Fibroblast of pulmonary artery (primary cell): ENCODE data around the gene TEAD1.
A peak's percentile ranks its signal among the peaks of the same experiment; 100 is the strongest.

Source experiments
- DNase-seq: peaks from one replicate; pipeline ENCODE4 v3.0.0-alpha.2; 2010; ENCODE audit warnings: low read depth
- H3K4me3 ChIP-seq: replicated peaks from 2 replicates; pipeline ENCODE4 v1.5.1; 2011; ENCODE audit warnings: low read depth, mild to moderate bottlenecking, control low read depth, low read length, moderate library complexity
- TF ChIP-seq, protein P1 (sequence below): IDR thresholded peaks from 2 replicates; pipeline ENCODE4 v1.5.1; 2011; ENCODE audit warnings: mild to moderate bottlenecking, control low read depth, low read length, inconsistent platforms; ENCODE audit errors: missing control alignments

Gene TEAD1

DNA sequence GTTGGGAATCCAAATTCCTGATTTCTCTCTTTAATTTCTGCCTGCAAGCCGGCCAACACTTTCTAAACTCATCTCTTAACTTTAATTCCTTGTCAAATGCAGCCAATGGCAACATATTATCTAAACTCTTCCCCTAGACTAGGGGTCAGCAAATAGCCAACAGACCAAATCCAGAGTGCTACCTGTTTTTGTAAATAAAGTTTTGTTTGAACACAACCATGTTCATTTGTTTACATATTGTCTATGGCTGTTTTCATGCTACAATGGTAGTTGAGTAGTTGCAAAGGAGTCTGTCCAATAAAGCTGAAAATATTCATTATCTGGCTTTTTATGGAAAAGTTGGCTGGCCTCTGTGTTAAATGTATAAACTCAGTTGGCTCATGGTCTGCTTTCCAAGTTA, 297.7 kb downstream of the TEAD1 start:
- TF ChIP-seq, protein P1, sequence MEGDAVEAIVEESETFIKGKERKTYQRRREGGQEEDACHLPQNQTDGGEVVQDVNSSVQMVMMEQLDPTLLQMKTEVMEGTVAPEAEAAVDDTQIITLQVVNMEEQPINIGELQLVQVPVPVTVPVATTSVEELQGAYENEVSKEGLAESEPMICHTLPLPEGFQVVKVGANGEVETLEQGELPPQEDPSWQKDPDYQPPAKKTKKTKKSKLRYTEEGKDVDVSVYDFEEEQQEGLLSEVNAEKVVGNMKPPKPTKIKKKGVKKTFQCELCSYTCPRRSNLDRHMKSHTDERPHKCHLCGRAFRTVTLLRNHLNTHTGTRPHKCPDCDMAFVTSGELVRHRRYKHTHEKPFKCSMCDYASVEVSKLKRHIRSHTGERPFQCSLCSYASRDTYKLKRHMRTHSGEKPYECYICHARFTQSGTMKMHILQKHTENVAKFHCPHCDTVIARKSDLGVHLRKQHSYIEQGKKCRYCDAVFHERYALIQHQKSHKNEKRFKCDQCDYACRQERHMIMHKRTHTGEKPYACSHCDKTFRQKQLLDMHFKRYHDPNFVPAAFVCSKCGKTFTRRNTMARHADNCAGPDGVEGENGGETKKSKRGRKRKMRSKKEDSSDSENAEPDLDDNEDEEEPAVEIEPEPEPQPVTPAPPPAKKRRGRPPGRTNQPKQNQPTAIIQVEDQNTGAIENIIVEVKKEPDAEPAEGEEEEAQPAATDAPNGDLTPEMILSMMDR: no peak
- no peak for DNase-seq
- H3K4me3 ChIP-seq: no peak overlapping the region

- TF ChIP-seq, protein P1: no peak
- peak; percentile 17 for DNase-seq
- no peak overlapping the region for H3K4me3 ChIP-seq
These were observed 299.4 kb downstream of the TEAD1 start for GRCh38 chr11:12973528-12974181.

- no peak overlapping the region for H3K4me3 ChIP-seq
- DNase-seq: no peak
- TF ChIP-seq, protein P1: no peak
These were observed 301.0 kb downstream of the TEAD1 start for GRCh38 chr11:12975195-12975594.

GRCh38 chr11:12979928-12980689, 305.9 kb downstream of the TEAD1 start:
- no peak for DNase-seq
- TF ChIP-seq, protein P1: no peak
- H3K4me3 ChIP-seq: no peak overlapping the region

DNA sequence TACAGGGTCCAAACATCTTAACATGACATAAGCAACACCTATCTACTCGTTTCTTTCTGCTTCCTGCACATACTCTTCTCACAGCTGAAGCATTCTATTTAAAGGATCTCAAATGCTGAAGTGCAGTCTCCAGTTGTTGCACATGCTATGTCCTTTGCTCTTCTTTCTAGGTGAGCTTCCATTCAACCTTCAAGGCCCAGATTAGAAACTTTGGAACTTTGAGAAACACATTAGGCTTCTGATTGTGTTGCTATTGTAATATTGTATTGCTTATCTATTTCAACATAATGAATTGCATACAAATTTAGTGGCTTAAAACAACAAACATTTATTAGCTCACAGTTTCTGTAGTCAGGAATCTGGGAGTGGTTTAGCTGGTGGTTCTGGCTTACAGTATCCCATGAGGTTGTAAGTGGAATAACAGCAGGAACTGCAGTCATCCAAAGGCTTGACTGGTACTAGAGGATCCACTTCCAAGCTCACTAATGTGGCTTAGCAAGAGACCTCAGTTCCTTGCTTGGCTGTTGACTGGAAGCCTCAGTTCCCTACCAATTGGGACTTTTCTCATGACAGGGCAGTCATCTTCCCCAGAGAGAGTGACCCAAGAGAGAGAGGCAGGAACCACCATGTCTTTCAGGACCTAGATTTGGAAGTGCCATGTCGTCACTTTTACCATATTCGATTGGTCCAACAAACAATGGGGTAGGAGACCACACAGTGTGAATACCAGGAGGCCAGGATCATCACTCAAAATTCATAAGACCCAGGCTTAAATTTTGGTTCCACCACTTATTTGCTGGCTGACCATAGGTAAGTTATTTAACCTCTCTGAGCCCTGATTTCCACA, 307.7 kb downstream of the TEAD1 start:
- TF ChIP-seq, protein P1: no peak
- peak; percentile 10 for DNase-seq
- no peak overlapping the region for H3K4me3 ChIP-seq

- H3K4me3 ChIP-seq: no peak overlapping the region
- no peak for DNase-seq
- TF ChIP-seq, protein P1: no peak
These were observed 309.1 kb downstream of the TEAD1 start for GRCh38 chr11:12983336-12983735.
